Measurements from ENCODE around the gene ZFYVE27.

GRCh38 chr10:97773096-97773495, 36.2 kb downstream of the ZFYVE27 start:
- no peak for TF ChIP-seq CTCF (conservative IDR thresholded peaks at IDR 0.05)
- no peak for TF ChIP-seq ZFX (IDR thresholded peaks at IDR 0.05)
